HG02798 (cell line): ENCODE measurements around the gene HES2.
A peak's percentile ranks its signal among the peaks of the same experiment; 100 is the strongest.
"Not testable (repeated sequence)": the region's sequence is repeated elsewhere in the genome, so short reads cannot be mapped to it uniquely, and the experiment has no call there.

Experiments
- ATAC-seq: cut with Tn5 transposase; IDR thresholded peaks from one replicate; pipeline ENCODE4 v1.9.1; 2021; ENCODE audit warnings: mild to moderate bottlenecking; ENCODE audit not compliant: unreplicated experiment, poor library complexity

Gene HES2

DNA sequence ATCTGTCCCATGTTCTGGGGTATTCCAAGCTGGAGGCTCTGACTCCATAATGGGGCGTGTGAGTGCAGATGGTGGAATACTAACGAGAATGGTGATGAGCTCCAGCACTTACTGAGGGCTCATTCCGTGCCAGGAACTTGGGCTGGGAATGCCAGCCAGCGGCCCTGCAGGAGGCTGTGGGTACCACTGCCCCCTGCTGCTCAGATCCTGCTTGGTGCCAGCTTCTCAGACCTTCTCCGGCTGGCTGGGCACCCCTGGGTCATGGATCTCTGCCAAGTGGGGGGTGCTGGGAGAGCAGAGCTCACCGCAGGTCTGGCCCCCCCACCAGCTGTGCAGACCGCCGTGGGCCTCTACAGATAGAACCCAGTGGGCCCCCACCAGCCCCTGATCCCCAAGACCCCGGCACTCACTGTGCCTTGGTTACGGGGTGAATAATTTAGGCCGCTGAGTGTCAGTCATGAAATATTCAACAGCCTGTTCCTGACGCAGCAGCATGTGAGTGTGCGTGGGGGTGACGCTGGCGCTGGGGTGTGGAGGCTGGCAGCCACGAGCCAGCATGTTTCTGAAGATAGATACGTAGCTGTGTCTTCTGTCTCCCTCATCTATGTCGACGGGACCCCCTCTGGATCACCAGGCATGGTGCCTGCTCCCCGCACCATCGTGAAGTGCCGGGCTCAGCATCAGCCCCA, 17.4 kb upstream of the HES2 start:
- ATAC-seq, result not testable (repeated sequence)

DNA sequence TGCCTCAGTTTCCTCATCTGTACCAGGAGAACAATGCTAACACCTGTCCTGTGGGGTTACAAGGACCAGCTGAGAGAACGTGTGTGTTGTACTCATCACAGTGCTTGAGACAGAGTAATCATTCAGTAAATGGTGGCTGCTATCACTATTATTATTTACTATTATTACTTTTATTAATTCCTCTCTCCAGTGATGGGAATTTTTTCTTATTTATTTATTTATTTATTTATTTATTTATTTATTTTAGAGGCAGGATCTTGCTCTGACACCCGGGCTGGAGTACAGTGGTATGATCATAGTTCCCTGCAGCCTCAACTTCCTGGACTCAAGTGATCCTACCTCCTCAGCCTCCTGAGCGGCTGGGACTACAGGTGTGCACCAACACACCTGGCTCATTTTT, 16.6 kb upstream of the HES2 start:
- not testable (repeated sequence) for ATAC-seq

DNA sequence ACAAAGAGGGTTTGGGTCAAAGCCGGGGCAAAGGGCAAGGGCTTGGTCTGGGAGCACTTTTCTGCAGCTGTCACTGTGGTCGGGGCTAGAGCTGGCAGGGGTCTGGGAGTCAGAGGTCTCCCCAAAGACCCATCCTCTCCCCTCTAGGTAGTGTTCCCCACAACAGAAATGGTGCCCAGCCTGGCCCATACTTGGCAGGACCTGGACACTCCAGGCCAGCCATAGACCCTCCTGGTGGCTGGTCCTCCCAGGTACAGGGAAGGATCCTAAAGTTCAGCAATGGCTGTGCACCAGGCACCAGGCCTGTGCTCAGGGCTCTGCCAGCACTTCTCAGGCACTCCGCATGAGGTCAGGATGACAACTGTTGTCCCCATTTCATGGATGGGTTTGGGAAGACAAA, 15.8 kb upstream of the HES2 start:
- no peak for ATAC-seq

DNA sequence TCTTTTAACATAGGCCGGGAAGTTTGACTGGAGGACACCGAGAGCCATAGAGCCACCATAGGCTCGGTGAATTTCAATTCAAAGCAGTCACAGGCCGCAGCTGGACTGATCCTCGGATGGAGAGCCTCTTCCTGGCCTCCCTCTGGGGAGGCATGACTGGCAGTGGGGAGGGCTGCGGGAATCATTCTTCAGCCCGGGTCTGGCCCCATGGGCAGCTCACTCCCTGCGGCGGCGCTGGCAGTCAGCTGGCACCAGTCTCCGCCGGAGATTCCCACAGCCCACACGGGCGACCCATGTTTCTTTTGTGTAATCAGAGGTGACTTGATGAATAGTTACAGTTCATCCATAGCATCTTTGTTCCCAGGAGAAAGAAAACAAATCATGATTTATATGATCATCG, 15.4 kb upstream of the HES2 start:
- no peak for ATAC-seq

DNA sequence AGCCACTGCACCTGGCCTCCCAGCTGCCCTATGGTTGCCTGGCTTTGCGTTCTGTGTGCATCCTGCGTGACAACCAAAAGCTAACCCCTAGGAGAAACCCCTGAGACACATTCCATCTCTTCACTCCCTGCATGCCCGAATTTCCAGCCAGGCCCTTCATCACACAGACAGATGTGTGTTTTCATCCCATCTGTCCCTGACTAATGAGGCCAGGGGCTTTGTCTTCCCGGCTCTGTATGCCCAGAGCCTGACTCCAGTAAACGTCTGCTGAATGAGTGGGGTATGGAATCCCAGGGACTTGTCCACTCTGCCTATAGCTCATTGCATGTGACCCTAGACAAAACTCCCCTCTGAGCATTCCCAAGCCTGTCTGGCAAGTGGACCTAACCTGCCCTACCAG, 14.5 kb upstream of the HES2 start:
- ATAC-seq, result no peak

DNA sequence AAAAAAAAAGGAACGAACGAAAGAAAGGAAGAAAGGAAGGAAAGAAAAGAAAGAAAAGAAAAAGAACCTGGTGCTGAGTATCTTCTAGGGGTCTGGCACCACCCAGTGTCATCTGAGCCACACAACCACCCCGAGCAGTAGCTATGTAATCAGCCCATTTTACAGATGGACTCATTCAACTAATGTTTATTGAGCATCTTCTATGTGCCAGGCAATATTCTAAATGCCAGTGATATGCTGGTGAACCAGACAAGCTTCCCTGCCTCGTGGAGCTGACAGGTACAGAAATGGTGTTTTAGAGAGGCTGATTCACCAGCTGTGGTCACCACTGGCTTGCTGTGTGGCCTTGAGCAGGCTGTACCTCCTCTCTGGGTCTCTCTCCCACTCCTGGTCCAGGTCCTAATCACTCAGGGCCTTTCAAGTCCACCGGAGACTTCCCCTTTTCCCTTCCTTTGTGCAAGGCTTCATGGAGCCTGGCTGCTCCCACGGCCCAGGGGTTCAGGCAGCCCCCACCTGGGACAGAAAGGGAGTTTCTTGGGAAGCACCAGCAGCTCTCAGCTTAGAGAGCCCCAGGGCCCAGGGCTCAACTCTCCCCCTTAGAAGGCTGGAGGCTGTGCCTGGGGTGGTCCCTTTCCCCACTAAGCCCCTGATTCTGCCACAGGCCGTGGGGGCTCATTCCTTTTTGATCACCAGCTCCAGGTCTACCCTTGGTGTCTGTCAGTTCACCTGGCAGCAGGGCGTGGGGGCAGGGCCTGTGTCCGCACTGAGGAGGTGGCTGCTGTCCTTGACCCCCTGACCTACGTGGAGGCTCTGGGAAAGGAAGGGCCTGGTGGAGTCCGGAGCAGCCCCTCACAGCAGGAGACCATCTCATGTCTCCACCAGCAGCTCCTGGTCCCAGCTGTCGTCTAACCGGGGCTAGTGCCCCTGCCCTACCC, 12.2 kb upstream of the HES2 start:
- ATAC-seq, result not testable (repeated sequence)

DNA sequence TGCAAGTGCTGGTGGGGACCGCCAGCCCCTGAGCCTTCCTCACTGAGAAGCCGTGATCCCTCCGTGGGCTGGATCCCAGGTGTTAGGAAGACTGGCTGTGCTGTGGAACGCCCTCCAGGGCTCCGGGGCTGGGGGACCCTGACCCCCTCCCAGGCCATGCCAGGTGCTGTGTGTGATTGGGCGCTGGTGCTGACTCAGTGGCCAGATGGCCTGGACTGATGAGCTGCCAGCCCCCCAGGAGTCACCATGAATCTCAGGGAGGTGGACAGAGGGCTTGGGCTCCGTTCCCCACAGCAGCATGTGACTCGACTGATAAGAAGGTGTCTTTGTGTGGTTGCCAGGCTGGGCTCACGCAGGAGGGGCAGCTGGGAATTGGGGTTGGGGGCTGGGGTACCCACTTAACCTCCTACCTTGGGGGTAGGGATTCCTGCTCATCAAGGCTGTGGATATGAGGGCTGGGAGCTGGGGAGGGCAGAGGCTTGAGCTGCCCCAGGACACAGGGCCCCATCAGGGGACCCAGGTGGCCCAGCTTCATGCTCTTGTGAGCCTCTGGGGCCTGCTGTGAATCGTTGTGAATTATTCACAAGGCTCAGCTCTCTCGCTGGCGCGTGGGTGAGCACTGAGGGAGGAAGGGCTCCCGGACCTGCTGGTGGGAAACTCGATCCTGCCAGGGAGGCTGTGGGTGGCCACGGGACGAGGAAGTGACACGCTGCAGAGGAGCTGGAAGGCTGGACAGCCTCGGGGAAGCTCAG, 10.1 kb upstream of the HES2 start:
- not testable (repeated sequence) for ATAC-seq

DNA sequence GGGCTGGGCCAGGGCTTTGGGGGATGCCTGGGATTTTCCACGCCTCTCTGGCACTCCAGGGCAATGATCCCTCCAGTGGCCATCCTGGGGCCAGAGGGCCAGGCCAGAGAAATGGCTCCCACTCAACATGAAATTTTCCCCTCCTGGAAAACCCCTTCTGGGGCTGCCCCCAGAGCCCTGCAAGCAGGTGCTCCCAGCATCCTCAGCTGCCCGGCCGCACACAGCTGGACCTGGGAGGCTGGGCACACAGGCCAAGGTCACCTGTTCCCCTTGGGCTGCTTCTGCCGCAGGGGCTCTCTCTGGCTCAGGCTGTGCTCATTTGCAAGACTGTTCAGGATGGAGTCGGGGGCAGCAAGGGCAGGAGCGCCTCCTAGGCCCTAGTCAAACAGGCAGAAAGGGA, 8.7 kb upstream of the HES2 start:
- not testable (repeated sequence) for ATAC-seq

DNA sequence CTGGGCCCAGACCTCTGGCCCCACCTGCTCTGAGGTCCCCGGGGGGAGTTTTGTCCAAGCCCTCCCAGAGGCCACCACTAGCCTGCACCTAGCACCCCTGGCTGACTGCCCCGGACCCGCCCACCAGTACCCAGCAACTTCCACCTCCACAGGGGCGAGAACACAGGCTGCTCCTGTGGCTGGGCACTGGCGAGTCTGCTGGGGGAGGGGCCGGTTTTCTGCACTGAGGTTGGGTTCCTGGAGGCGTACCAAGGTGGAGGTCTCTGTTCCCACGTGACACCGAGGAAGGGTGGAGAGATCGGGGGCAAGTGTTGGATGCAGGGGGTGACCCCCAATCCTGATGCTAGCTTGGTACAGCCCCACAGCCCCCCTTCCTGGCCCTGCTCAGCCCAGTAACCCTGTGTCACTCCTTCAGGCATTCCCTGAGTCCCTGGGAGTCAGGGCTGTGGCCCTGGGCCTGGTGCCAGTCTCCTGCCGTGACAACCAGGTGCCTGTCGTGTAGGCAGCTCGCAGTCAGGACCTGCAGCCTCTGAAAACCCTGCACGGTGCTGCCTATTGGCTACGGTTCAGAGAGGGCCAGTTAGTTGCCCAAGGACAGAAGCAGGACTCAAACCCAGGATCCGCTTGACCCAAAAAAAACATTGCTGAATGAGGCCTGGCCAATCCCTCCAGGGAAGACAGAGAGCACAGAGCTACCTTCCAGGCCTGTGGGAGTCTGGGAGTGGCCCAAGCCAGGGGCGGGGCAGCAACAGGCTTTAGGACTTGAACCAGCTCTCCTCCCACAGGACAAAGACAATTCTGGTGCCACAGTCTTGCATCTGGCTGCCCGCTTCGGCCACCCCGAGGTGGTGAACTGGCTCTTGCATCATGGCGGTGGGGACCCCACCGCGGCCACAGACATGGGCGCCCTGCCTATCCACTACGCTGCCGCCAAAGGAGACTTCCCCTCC, 8.0 kb upstream of the HES2 start:
- ATAC-seq, result no peak

DNA sequence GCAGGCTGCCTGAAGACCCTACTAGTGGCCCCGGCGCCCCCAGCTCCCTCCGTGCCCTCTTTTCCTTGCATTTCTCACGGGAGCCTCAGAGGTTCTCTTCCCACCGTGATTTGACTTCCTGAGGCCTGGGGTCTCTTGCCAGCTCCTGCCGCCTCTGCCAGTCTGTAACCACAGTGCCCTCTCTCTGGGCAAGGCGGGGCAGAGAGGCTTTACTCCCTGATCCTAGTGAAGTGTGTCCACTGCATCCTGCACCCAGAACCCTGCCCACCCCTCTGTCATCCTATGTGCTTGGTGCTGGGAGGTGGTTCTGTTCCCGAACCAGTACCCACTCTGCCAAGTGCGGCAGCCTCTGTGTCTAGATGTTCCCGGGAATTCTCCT, 7.2 kb upstream of the HES2 start:
- ATAC-seq, result no peak

DNA sequence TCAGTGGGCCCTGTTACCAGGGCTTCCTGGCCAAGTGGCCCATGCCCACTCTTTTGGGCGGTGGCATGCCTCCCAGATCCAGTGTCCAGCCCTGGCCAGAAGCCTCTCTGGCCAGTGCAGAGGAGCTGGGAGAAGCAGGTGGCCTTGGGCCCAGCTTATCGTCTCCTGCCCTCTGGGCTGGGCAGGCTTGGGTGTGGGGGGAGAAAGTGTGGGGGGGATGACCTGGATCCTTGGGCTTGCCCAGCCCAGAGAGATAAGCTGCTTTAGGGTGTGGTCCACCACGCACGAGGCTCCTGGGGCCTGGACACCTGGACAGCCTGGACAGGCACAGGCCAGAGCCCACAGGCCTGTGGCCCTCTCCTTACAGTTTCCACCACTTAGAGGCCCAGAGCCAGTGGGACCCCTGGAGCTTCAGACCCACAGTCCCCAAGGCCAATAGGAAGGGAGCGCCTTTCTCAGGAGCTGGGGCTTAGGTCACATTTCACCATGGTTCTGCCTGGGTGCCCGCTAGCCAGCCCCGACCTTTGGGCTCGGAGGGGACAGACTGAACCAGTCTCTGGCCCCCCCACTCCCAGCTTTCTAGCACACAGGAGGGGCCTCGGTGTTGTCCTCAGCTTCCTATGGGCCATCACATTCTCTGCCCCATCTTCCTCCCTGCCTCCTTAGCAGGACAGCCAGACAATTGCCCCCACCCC, 6.7 kb upstream of the HES2 start:
- no peak for ATAC-seq

DNA sequence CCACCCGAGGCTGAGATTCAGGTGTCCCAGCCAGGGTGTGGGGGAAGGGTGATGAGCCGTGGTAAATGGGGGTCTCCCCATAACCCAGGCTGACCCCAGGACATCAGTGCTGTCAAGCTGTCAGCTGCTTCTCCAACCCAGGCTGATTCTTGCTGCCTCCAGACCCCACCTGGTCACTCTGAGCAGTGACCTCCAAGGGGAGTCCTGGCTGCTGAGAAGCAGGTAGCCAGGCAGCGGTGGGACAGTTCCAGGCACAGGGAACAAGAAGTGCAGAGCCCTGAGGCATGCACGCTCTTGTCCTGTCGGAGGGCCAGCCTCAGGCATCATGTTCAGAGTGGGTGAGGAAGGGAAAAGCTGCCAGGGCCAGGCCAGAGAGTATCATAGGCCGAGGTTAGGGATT, 5.9 kb upstream of the HES2 start:
- no peak for ATAC-seq

DNA sequence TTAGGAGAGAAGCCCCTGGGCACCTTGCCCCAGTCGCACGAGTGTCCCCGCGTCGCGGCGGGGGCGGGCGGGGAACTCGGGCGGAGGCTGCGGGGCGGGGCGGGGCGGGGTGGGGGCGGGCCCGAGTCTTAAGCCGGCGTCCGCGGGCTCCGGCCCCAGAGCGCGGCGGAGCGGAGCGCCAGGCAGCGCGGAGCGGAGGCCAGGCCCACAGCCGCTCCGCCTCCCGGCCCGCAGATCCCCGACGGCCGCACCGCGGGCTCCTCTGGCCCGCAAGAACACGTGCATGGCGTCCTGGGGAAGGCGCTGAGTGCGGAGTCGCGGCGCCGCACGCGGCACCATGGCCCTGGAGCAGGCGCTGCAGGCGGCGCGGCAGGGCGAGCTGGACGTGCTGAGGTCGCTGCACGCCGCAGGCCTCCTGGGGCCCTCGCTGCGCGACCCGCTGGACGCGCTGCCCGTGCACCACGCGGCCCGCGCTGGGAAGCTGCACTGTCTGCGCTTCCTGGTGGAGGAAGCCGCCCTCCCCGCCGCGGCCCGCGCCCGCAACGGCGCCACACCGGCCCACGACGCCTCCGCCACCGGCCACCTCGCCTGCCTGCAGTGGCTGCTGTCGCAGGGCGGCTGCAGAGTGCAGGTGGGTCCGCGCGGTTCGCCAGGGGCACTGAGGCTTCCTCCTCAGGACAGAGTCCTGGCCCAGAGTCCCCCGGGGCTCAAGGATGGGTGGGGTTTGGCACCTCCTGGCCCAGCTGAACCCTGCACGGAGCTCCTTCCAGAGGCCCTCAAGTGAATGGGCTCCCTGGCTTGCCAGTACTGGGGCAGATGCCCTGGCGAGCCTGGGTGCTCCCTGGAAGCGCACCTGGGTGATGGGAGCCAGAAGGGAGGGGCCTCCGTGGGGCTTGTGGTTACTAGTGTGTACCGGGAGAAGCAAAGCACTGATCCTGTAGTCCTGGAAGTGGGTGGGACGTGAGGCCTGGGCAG, 5.2 kb upstream of the HES2 start, which contains the start of gene ESPN:
TSS of gene ESPN (plus strand) at position 158 of the 975 bp plus-strand sequence. CDS start at position 338, 180 bp downstream.
- ATAC-seq, result no peak

DNA sequence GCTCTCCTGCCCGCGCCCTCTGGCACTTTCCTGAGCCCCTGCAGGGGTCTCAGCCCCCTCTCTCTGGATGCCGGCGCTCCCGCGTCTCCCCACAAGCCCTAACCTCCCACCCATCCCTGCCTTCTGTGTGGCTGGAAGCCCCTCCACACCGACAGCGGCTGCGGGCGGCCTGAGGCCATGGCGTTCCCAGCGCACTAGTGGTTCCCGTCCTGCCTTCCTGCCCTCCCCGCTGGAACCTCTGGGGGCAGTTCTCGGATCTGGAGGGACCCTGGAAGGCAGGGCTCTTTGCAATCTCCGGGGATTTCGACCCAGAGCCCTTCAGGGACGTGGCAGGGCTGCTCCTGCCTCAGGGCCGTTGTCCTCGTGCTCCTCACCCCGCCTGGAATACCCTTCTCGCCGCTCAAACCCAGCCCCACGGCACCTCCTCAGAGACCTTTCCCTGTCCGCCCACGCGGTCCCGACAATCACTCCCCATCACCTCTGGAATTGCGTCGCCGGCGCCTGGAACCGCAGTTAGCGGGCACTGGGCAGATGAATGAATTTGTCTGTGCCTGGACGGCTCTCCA, 4.4 kb upstream of the HES2 start:
- no peak for ATAC-seq

DNA sequence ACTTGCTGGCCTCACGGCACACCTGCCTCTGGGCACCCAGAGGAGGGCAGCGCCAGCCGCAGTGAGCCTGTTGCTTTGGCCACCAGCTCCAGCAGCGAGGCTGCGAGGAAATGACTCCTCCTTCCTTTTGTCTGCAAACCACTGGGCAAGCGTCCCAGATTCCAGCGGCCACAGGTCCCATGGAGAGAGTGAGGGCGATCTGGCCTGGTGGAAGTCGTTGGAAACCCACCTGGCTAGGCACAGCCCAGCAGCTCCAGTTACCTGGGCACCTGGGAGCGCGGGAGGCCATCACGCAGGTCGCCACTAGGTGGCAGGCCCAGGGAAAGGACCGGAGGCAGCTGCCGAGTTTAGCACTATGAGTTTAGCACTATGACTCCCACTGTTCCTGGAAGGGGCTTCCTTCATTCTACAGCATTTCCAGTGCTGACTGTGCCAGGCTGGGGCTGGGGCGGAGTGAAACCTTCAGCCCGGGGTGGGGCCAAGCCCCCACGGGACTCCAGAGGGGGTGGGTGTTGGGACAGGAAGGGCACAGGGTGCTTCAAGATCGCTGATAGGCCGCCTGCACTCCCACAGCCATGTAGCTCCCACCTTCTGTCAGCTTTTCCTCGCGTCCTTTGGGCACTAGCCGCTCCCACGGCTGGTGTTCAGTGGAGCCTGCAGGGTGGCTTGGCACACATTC, 3.7 kb upstream of the HES2 start:
- ATAC-seq, result peak; percentile 37

DNA sequence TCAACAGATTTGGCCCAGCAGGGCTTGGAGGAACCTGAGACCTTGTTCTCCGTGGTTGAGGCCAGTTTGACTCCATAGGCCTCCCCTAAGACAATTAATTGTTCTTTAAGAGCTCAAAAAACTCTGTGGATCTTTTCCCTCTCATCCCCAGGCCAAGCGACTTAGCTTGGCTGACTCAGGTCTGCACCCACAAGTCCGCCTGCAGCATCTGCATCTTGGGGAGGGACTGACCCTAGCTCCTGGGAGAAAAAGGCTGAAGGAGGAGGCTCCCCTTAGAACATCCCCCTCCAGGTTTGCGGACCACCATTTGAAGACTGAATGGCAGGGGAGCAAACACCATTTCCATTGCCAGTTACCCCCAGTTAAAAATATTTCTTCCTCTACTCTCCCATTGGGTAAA, 1.5 kb upstream of the HES2 start:
- no peak for ATAC-seq

DNA sequence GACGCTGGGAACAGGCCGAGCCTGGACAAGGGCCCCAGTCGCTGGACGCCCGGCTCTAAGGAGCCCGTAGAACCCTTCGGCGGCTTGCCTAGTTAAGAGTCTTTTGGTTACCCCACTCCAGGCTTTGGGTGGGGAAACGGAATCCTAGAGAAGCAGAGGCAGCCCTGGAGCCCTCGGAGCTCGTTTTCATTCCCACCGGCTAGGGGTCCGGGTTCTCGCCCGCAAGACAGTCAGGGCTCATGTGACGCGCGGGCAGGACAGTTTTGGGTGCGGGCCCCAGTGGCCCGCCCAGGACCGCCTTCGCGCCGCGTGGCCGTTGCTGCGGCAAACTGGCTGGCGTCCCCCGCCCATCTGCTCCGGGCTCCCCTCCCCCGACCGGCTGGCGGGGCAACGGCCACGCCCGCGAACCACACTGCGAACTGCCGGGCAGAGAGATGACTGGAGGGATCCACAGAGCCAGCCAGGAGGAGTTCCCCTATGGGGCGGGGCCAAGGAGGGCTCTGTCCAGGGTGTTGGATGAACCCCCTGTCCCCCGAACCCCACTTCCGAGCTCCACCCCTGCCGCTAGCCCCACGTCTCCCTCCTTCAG, 829 bp upstream of the HES2 start:
- ATAC-seq, result no peak
